NCI-H345 (cell line): Measurements from ENCODE around the gene C1RL.

Experiments used
- DNase-seq: peaks from one replicate; lab custom pipeline; 2025; lab: John Stamatoyannopoulos, UW

Gene C1RL

DNA sequence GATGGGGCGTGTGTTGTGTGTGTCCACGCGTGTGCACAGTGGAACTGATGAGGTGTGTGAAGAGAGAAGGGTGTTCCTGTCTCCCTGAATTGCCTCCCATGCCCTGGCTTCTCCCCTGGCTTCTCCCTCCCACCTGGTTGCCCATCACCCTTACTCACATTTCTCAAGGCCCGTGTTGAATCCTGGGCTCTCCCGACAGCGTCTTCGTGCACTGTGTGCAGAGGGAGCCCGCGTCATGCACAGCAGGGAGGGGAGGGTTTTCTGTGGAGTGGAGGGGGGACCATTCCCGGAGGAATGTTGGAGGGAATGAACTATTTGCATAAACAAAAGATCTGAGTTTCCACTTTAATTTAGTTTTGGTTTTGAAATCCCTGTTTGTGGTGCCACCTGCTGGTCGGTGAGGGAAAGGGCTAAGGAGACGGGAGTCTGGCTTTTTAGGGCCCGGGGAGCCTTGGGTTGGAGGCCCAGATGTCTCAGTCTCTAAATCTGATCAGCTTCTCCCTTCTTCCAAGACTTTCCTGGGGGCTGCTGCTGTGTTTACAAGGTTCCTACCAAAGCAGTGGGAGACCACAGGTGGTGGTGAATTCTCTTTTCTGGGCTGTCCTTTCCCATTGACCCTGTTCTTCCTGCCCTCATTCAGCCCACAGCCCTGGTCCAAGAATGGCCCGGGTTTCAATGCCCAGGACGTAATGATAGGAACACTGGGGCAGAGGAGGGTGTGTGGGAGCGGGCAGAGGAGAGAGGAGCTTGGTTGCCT is 16.6 kb downstream of the C1RL start, which contains the start of gene C1R:
Gene C1R (minus strand): TSS at position 217 of the 757 bp plus-strand sequence. CDS start 57 bp downstream, at position 160.
- peak; percentile 49 for DNase-seq

DNA sequence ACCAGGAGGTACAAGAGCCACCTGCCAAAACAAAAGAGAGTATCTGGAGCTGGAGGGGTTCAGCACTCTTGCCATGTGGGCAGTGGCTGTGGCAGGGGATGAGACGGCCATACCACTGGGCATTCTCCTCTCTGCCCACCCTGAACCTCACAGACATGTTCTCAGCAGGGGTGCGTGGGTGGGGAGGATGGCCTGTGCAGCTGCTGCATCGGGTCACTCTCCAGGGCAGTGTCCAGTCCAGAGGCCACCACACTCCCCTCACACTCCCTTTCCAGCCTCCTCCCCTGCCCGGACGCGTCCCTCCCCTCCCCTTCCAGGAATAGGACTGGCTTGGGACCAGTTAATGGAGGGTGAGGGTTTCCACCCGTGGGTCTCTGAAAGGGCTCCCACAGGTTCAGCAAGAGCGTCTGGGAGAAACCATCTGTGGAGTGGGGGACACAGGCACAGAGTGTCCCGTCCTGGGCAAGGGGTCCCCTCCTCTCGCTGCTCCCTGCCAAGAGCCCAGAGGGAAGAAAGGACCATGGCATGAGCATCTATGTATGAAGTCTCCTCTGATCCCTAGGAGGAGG is 17.3 kb downstream of the C1RL start:
- no peak for DNase-seq

DNA sequence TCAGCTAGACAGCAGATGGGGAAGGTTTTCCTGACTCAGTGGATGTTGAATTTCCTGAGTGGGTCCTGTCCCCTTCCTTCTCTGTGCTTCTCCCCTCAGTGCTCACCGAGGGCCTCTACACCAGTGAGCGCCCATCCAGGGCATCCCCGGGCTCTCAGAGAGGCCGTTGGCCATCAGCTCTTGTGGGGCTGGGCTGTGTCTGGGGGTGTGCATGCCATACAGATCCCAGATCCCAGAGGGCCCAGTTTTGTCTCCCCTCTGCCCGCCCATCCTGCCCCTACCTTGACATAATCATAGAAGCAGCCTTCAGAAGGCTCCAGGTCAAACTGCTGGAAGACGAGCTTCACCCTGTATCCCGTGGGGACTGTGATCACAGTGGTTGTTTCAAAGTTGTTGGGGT is 17.8 kb downstream of the C1RL start:
- DNase-seq = no peak

DNA sequence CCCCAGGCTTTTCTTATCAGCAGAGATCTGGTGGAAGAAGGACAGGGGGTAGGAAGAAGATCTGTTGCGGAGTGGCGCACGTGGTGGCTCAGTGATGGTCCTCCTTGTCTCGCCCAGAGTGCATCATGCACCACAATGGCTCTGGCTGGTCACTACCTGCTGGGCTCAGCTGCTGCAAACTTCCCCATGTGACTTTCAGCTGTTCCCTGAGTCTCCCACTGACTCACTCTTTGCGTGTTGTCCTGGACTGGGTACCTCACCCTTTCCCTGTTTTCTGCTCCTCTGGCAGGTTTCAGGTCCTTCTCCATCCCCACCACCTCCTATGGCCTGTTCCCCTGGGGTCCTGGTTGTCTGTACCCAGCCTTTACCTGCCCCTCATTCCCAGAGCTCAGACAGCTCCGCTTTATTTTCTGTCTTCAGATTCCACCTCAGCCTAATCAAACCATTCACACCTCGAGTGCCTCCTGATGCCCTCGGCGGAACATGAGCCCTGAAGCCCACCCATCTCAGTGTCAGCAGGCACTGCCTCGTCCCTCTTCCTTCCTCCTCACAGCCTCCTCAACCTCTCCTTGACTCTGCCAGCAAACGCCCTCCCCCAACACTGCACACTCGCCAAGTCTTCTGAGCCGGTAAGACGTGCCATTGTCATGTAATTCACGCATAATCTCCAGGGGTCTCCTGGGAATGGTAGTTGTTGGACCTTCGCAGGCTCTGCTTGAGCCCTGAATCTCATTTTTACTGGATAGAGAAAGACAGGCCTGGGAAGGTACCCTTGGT is 18.6 kb downstream of the C1RL start:
- DNase-seq = no peak

DNA sequence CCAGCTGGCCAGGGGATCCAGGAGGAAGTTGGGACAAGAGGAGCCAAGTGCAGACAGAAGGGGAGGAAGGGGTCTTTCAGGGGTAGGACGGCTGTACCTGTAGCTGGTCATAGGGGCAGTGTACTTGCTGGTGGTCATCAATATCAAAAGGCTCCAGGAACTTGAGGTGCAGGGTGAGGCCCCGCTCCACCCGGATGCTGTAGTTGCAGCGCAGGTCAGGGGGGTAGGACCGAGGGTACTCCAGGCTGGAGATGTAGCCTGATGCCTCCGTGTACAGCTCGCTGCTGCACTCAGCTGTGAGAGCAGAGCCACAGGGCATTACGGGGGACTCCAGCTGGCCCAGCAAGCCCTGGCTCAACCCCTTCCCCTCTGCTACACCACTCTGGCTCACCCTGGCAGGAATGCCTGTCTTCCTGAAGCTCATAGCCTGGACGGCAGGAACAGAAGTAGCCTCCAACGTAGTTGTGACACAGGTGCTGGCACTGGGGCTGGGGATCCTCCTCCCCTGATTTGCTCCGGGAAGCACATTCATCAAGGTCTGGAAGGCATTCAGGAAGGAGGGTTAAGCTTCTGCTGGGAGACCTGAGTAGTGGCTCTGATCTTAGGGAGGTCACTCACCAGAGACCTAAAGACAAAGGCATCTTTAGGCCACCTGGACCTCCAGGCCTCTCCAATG is 19.7 kb downstream of the C1RL start:
- DNase-seq = no peak

DNA sequence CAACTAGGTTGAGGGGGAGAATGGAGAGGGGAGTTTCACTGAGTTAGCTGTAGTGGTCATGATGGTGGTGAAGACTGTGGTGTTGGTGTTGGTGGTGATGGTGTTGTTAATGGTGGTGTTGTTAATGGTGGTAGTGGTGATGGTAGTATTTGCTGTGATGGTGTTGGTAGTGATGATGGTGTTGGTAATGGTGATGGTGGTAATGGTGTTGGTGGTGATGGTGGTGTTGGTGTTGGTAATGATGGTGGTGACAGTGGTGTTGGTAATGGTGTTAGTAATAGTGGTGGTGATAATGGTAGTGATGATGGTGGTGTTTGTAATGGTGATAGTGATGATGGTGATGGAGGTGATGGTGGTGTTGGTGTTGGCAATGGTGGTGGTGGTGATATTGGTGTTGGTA is 25.9 kb downstream of the C1RL start:
- DNase-seq = no peak

DNA sequence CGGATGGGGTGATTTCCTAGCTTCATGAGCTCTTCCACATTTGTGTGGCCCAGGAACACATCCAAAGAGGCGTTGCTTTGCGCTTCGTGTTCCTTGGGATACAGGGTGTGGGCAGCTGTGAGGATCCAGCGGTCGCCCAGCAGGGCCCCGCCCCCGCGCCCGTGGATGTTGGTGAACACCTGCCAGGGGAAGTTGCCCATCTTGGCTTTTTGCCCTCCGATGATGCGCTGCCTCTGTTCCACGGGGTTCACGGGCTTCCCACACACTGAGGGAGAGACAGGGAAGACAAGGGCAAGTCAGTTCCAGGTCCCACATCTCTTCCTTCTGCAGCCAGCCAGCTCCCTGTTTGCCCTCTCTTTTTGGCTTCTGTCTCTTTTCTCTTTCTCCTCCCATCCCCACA is 28.0 kb downstream of the C1RL start:
- DNase-seq = no peak

DNA sequence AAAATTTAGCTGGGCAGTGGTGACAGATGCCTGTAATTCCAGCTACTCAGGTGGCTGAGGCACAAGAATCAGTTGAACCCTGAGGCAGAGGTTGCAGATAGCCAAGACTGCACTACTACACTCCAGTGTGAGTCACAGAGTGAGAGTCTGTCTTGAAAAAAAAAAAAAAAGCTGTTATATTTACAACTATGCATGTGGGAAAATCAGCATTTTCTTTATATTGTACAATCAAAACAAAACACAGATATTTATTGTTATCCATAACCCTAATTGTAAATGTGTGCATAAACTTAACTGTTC is 29.2 kb downstream of the C1RL start:
- no peak for DNase-seq

DNA sequence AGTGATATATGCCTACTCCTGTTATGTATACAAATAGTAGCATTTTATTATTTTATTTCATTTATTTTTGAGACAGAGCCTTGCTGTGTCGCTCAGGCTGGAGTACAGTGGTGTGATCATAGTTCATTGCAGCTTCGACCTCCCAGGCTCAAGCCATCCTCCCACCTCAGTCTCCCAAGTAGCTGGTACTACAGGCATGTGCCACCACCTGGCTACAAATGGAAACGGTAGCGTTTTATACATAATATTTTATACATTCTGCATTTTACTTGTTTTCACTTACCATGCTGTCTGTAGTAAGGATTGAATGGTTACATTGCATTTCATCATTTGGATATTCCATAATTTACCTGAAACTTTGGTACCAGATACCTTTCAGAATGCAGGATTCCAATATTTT is 30.9 kb downstream of the C1RL start:
- DNase-seq = no peak

DNA sequence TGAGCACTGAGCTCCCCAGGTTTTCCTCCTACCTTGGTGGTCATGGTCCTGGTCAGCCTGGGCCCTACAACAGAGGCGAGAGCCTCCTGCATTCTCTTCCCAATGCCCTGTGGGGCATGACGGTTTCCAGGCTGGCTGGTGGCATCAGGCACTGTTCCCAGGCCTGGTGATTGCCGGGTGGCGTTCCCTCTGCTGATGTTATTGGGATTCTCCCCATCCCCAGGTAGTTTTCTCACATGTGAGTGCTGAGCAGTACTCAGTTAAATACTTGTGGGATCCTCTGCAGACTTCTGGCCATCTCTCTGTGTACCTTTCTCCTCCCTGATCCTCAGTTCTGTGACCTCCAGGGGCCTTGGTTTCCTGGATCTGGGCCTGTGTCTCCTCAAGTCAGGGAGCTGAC is 32.5 kb downstream of the C1RL start:
- no peak for DNase-seq

DNA sequence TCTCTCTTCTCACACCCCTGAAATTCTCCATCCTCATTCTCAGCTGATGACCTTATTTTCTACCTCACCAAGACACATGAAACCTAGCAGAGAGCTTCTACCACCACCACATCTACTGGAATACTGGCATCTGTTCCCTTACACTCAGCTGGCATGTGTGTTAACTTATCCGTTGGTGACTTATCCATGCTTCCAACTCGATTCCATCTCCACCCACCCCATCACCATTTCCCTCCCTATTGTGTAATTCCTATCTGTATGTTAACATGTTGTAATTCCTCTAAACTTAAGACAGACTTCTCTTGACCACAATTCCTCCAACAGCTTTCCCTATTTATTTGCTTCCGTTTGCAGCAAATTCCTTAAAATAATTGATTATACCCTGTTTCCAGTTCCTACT is 33.1 kb downstream of the C1RL start:
- no peak for DNase-seq

DNA sequence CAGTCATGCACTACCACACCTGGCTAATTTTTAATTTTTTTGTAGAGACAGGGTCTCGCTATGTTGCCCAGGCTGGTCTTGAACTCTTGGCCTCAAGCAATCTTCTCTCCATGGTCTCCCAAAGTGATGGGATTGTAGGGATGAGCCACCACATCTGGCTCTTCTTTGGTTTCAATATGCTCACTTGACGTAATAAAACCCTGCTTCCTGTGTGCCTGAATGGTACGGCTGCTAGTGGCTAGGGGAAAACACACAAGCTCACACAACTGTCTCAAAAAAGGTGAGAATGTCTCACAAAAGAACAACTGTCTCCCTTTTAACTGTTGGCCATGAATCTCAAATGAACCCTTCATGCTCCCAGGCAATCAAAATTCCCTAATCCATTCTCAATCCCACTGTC is 33.5 kb downstream of the C1RL start:
- DNase-seq = no peak

DNA sequence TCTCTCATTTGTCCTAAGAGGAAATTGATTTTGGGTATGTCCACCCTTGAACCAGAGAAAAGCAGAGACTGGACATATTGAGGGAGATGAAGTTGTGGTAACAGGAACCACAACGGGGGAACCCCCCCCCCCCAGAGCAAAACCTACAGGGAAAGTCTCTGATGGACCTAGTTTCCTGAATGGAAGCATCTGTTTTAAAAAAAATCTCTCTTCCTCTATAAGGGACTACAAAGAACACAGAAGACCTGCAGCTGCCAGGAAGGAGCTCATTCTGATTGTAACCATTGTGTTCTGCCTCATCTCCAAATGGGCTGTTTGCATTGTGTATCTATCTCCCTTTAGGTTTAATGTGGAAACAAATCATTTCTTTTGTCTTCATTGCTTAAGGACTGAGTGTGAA is 35.1 kb downstream of the C1RL start:
- peak; percentile 7 for DNase-seq

DNA sequence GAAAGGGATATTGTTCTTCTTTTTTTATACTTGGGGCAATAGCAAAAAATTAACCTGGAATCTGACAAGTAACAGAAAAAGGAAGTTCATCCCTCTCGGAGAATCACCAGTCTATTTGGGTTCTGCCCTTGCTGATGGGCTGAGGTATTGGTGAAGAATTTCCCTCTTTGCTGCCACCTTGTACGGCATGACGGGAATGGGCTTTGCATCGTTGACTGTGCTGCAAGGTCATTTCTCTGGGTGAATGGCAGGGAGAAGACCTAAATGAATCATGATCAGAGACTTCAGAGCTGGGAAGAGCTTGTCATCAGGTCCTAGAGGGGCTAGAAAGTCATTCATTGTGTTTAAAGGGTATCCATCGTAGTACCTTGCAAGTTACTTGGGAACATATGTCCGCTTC is 36.5 kb downstream of the C1RL start:
- DNase-seq = no peak

DNA sequence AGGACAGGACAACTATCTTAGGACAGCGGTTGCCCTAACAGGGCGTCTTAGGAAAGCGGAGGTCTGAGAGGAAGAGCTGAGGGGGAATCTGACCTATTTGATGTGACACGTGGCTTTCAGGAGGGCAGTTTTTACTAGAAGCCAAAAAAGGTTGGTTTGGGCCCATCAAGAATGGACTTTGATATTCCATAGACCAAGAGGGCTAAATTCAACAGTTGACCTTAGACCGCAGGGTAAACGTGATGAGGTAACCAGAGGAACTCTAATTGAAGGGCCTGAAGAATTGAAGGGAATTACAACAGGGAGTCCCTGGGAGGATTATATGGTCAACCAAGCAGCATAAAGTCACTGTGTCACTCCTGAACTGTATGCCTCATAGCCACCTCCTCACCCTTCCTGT is 37.0 kb downstream of the C1RL start:
- no peak for DNase-seq

DNA sequence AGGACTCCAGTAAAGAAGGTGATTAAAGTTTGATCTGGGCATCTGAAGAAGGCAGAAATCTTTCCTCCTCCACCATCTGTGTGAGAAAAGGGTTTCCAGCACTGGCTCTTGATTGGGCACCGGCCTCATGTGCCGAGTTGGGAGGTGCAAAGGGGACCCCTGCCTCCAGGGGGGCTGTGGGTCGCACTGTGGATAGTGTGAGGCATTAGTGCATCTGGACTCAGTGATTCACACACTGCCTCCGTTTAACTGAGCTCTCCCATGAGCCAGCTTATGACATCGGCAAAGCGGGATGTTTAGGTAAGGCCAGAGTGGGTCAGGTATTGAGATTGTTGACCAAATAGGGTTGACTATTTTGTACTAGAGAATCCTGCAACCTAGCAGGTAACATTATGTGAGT is 39.6 kb downstream of the C1RL start:
- DNase-seq = no peak

DNA sequence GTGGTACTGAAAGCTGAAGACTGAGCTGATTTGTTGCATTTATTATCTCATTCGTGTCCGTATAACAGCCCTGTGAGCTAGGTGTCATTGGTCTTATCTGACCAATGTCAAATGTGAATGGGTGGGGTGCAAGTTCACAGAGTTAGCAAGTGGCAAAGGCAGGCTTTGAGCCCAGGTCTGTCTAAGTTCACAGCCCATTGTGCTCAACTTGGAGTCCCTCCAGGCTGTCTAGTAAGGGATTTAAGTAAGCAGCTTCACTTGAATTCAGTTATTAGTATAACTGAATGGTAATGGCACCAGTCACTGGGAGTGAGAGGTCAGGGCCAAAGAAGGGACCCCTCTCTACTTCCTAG is 40.0 kb downstream of the C1RL start:
- no peak for DNase-seq

DNA sequence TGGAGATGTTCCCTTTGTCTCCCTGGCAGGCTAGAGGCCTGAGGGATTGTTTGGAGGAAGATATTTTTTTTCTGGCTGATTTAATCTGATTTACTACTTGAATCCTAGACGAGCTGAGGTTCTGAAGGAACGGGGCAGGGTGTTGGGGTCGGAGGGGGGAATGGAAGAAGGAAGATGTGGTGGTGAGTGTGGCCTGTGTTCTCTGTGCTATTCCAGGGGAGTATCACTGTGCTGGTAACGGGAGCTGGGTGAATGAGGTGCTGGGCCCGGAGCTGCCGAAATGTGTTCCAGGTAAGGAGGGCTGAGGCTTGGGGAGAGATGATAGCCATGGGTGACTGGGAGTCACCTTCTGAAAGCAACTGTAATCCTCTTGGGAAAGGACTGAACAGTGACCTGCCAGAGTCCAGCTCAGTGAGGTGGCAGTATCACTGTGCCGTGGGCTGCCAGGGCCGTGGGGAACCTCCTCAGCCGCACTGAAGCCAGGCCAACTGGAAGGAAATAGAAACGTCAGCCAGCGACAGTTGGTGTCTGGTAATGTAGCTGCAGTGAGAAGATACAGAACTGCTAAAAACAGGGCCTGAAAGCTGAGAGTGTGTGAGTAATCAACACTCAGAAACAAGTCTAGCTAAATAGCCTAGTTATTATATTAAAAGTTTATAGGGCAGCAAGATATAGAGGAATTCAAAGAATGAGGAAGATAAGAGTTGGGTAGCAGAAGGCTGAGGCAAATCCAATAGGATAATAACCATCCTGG is 40.6 kb downstream of the C1RL start:
- DNase-seq = no peak

DNA sequence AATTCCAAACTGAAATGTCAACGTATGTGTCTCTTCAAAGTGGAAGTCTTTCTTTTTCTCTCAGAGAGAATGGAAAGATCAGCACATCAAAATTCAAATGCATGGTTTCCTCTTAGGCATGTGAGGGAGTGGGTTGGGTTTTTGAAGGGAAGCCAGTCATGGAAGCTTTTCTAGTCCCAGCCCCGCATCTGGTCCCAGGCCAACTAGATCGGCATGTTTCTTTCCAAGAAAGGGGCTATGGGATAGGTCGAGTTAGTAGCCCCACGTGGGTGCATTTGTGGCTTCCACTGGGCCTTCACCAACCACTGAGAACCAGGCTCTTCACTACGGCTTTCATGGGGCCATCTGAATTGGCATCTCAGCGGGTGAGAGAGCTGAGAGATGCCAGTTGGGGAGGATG is 41.9 kb downstream of the C1RL start:
- DNase-seq = no peak

DNA sequence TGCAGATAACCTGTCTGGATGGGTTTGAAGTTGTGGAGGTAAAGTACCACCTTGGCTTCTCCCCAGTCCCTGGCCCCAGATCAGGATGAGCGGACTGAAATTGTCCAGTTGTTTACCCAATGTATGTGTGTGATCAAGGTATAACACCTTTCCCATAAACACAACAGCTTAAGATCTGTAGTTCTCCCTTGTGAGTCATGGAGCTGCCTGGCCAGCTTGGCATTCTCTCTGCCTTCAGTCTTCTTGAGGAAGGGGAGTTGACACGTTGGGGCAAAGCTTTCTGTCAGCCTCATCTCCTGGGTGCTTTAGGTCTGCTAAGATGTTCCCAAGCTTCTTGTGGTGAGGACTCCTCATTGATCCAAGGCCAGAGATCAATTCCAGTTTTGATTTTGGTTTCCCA is 42.4 kb downstream of the C1RL start:
- DNase-seq = no peak

DNA sequence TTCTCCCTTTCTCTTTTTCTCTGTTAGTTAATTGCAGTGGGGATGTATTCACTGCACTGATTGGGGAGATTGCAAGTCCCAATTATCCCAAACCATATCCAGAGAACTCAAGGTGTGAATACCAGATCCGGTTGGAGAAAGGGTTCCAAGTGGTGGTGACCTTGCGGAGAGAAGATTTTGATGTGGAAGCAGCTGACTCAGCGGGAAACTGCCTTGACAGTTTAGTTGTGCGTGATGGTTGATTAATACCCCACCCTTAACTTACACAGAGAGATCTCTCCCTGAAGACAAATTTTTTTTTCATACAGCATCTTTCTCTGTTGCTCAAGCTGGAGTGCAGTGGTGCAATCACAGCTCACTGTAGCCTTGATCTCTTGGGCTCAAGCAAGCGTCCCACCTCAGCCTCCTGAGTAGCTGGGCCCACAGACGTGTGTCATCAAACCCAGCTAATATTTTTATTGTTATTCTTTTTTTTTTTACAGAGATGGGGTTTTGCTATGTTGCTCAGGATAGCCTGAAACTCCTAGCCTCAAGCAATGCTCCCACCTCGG is 43.9 kb downstream of the C1RL start:
- no peak for DNase-seq

DNA sequence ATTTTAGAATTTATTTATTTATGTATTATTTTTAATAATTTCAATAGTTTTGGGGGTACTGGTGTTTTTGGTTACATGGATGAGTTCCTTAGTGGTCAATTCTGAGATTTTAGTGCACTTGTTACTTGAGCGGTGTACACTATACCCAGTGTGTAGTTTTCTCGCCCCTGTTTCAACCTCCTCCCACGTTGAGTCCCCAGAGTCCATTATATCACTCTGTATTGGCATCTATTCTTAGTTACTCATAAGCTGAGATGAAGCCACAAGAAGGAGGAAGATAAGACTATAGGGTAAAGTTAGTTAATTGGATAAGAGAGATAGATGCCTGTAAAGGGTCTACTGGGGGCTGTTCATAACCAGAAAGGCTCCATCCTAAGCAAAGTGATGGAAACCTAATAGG is 44.5 kb downstream of the C1RL start:
- no peak for DNase-seq
